Mesenchymal stem cell (in vitro differentiated cells and primary cell): ENCODE results near the gene FRY.

Experiments
- DNase-seq: peaks from one replicate; pipeline ENCODE4 v3.0.0-alpha.2; 2013
- H2AFZ ChIP-seq: one replicate; pipeline ENCODE4 v1.6.1; 2013; ENCODE audit warnings: low read depth, mild to moderate bottlenecking, control low read depth, inconsistent platforms, low read length, moderate library complexity
- H2AK5ac ChIP-seq: 2 replicates; pipeline ENCODE4 v1.6.1; 2013; ENCODE audit warnings: low read length, moderate library complexity, mild to moderate bottlenecking, inconsistent platforms; ENCODE audit not compliant: severe bottlenecking
- H2BK120ac ChIP-seq: one replicate; pipeline ENCODE4 v1.6.1; 2013; ENCODE audit warnings: low read depth, mild to moderate bottlenecking, inconsistent platforms, low read length, moderate library complexity
- H2BK12ac ChIP-seq, 2 experiments: one replicate each; pipeline ENCODE4 v1.6.1; 2013; ENCODE audit warnings: inconsistent platforms in 2 of 2, low read length in 2 of 2, mild to moderate bottlenecking in 2 of 2, moderate library complexity in 2 of 2, control low read depth in 1 of 2
- H2BK15ac ChIP-seq: one replicate; pipeline ENCODE4 v1.6.1; 2013; ENCODE audit warnings: mild to moderate bottlenecking, low read depth, inconsistent platforms; ENCODE audit not compliant: poor library complexity, severe bottlenecking
- H2BK5ac ChIP-seq: 2 replicates; pipeline ENCODE4 v1.6.1; 2013; ENCODE audit warnings: low read depth, mild to moderate bottlenecking, low read length, control low read depth, inconsistent platforms; ENCODE audit not compliant: poor library complexity, severe bottlenecking
- H3K14ac ChIP-seq, 2 experiments: one replicate each; pipeline ENCODE4 v1.6.1; 2013; ENCODE audit warnings: inconsistent platforms in 2 of 2, low read length in 2 of 2, control low read depth in 1 of 2, mild to moderate bottlenecking in 1 of 2, moderate library complexity in 1 of 2
- H3K18ac ChIP-seq, 2 experiments: one replicate each; pipeline ENCODE4 v1.6.1; 2013; ENCODE audit warnings: inconsistent platforms in 2 of 2, low read length in 2 of 2, control low read depth in 1 of 2, low read depth in 1 of 2, mild to moderate bottlenecking in 1 of 2
- H3K23ac ChIP-seq, 2 experiments: one replicate each; pipeline ENCODE4 v1.6.1; 2013; ENCODE audit warnings: inconsistent platforms in 2 of 2, low read length in 2 of 2, mild to moderate bottlenecking in 2 of 2, moderate library complexity in 2 of 2, control low read depth in 1 of 2
- H3K27ac ChIP-seq: 2 replicates; pipeline ENCODE4 v1.5.1; 2013; ENCODE audit warnings: mild to moderate bottlenecking, moderate library complexity, low read length, control low read depth, inconsistent platforms; ENCODE audit not compliant: poor library complexity, severe bottlenecking
- H3K27me3 ChIP-seq, 2 experiments: 2 replicates each; pipeline versions ENCODE4 v1.6.1 to v1.7.0; 2013; ENCODE audit warnings: low read length in 2 of 2, mild to moderate bottlenecking in 2 of 2, moderate library complexity in 2 of 2, control low read depth in 1 of 2, inconsistent platforms in 1 of 2; ENCODE audit not compliant: control insufficient read depth in 1 of 2, insufficient read depth in 1 of 2
- H3K36me3 ChIP-seq, 2 experiments: 2 replicates each; pipeline versions ENCODE4 v1.6.1 to v1.7.0; 2013; ENCODE audit warnings: low read length in 2 of 2, control low read depth in 1 of 2, inconsistent platforms in 1 of 2, low read depth in 1 of 2, mild to moderate bottlenecking in 1 of 2; ENCODE audit not compliant: insufficient read depth in 2 of 2, control insufficient read depth in 1 of 2
- H3K4ac ChIP-seq, 2 experiments: one replicate each; pipeline ENCODE4 v1.6.1; 2013; ENCODE audit warnings: inconsistent platforms in 2 of 2, low read length in 2 of 2, mild to moderate bottlenecking in 2 of 2, moderate library complexity in 2 of 2, control low read depth in 1 of 2, low read depth in 1 of 2
- H3K4me1 ChIP-seq: 2 replicates; pipeline ENCODE4 v1.6.1; 2013; ENCODE audit warnings: low read depth, low read length, control low read depth; ENCODE audit not compliant: control insufficient read depth, insufficient read depth
- H3K4me2 ChIP-seq: 2 replicates; pipeline ENCODE4 v1.6.1; 2013; ENCODE audit warnings: low read length, mild to moderate bottlenecking, inconsistent platforms; ENCODE audit not compliant: poor library complexity, severe bottlenecking
- H3K4me3 ChIP-seq, 2 experiments: 2 replicates each; pipeline versions ENCODE4 v1.5.1 to v1.7.0; 2013; ENCODE audit warnings: low read length in 2 of 2, mild to moderate bottlenecking in 2 of 2, control low read depth in 1 of 2, low read depth in 1 of 2; ENCODE audit not compliant: insufficient read depth in 1 of 2
- H3K79me1 ChIP-seq: replicated peaks from 2 replicates; pipeline ENCODE4 v1.6.1; 2013; ENCODE audit warnings: mild to moderate bottlenecking, control low read depth, low read length, inconsistent platforms; ENCODE audit not compliant: poor library complexity, severe bottlenecking
- H3K9ac ChIP-seq: 2 replicates; pipeline ENCODE4 v1.7.0; 2013; ENCODE audit warnings: mild to moderate bottlenecking, low read length, moderate library complexity
- H3K9me3 ChIP-seq: 2 replicates; pipeline ENCODE4 v1.7.0; 2013; ENCODE audit warnings: mild to moderate bottlenecking, low read length; ENCODE audit not compliant: control insufficient read depth
- H4K8ac ChIP-seq: one replicate; pipeline ENCODE4 v1.6.1; 2013; ENCODE audit warnings: inconsistent platforms, mild to moderate bottlenecking, low read length, moderate library complexity
- H4K91ac ChIP-seq: one replicate; pipeline ENCODE4 v1.6.1; 2013; ENCODE audit warnings: mild to moderate bottlenecking, low read length, inconsistent platforms
- whole genome bisulfite sequencing: methylation state at CpG from one replicate; pipeline ENCODE4 v1.1.7; 2013; ENCODE audit warnings: mixed read lengths; 5-methylcytosine and 5-hydroxymethylcytosine counted together

The FRY gene

GRCh38 chr13:32033744-32034143 lies 2.2 kb downstream of the FRY start:
- Histone ChIP-seq H3K18ac (no peak overlapping the region), H3K9me3 (no peaks in the 10 kb centered on the region), H3K14ac (no peak overlapping the region), H3K27ac (no peak overlapping the region), H4K8ac (no peak overlapping the region), H2AK5ac (no peak overlapping the region), H3K79me1 (no peaks in the 10 kb centered on the region), H3K4me2 (no peak overlapping the region), H3K4ac (no peak overlapping the region), H3K4me3 (no peak overlapping the region), H2BK12ac (no peak overlapping the region), H2BK5ac (no peak overlapping the region), H3K23ac (no peak overlapping the region), H3K9ac (no peak overlapping the region), H2AFZ (no peak overlapping the region), H2BK15ac (no peak overlapping the region), H3K4me1 (peaks cover 4% of the 10 kb centered on the region), H4K91ac (no peak overlapping the region), H3K36me3 (no peaks in the 10 kb centered on the region), H2BK120ac (no peak overlapping the region), H3K27me3 (no peaks in the 10 kb centered on the region)
- no peak for DNase-seq
- WGBS: 96% methylated on average over 3 of the region's 3 CpGs

- H3K4ac ChIP-seq: no peak overlapping the region
- H3K14ac ChIP-seq: no peak overlapping the region
- no peak overlapping the region for H4K91ac ChIP-seq
- H3K27me3 ChIP-seq: no peaks in the 10 kb centered on the region
- no peak overlapping the region for H2BK15ac ChIP-seq
- no peaks in the 10 kb centered on the region for H3K9me3 ChIP-seq
- H3K9ac ChIP-seq: no peak overlapping the region
- 100% methylated on average over 2 of the region's 2 CpGs for WGBS
- no peak for DNase-seq
- H3K79me1 ChIP-seq: no peaks in the 10 kb centered on the region
- no peak overlapping the region for H4K8ac ChIP-seq
- H2AFZ ChIP-seq: no peak overlapping the region
- H2BK5ac ChIP-seq: no peak overlapping the region
- no peak overlapping the region for H3K23ac ChIP-seq
- H3K4me2 ChIP-seq: no peak overlapping the region
- no peak overlapping the region for H2AK5ac ChIP-seq
- H3K4me1 ChIP-seq: peaks cover 4% of the 10 kb centered on the region
- no peak overlapping the region for H3K4me3 ChIP-seq
- H3K18ac ChIP-seq: no peak overlapping the region
- no peak overlapping the region for H2BK120ac ChIP-seq
- no peak overlapping the region for H2BK12ac ChIP-seq
- H3K36me3 ChIP-seq: no peaks in the 10 kb centered on the region
- no peak overlapping the region for H3K27ac ChIP-seq
These were observed 4.1 kb downstream of the FRY start for GRCh38 chr13:32035716-32036115.

- H2BK5ac ChIP-seq: no peak overlapping the region
- no peak overlapping the region for H3K14ac ChIP-seq
- no peaks in the 10 kb centered on the region for H3K36me3 ChIP-seq
- no peak overlapping the region for H2AK5ac ChIP-seq
- no peak overlapping the region for H2AFZ ChIP-seq
- H3K9me3 ChIP-seq: no peaks in the 10 kb centered on the region
- no peak overlapping the region for H3K4me2 ChIP-seq
- no peak overlapping the region for H3K4me3 ChIP-seq
- H2BK12ac ChIP-seq: no peak overlapping the region
- no peak overlapping the region for H3K9ac ChIP-seq
- 48% methylated on average over 3 of the region's 4 CpGs for whole genome bisulfite sequencing
- H3K79me1 ChIP-seq: no peaks in the 10 kb centered on the region
- no peak overlapping the region for H3K23ac ChIP-seq
- no peaks in the 10 kb centered on the region for H3K27me3 ChIP-seq
- no peak overlapping the region for H2BK120ac ChIP-seq
- no peak overlapping the region for H2BK15ac ChIP-seq
- DNase-seq: no peak
- H3K4me1 ChIP-seq: peaks cover 2% of the 10 kb centered on the region
- H3K4ac ChIP-seq: no peak overlapping the region
- no peak overlapping the region for H3K27ac ChIP-seq
- no peak overlapping the region for H3K18ac ChIP-seq
- no peak overlapping the region for H4K91ac ChIP-seq
- no peak overlapping the region for H4K8ac ChIP-seq
These were observed 4.6 kb downstream of the FRY start for GRCh38 chr13:32036126-32036695.

- DNase-seq: no peak
- Histone ChIP-seq H2BK12ac (no peak overlapping the region), H2AK5ac (no peak overlapping the region), H3K4me2 (no peak overlapping the region), H3K79me1 (no peaks in the 10 kb centered on the region), H2BK120ac (no peak overlapping the region), H3K23ac (no peak overlapping the region), H3K9ac (no peak overlapping the region), H3K9me3 (no peaks in the 10 kb centered on the region), H2BK5ac (no peak overlapping the region), H3K14ac (no peak overlapping the region), H4K91ac (no peak overlapping the region), H3K27me3 (no peaks in the 10 kb centered on the region), H3K4ac (no peak overlapping the region), H2AFZ (no peak overlapping the region), H3K4me3 (no peak overlapping the region), H4K8ac (no peak overlapping the region), H3K36me3 (no peaks in the 10 kb centered on the region), H2BK15ac (no peak overlapping the region), H3K18ac (no peak overlapping the region), H3K4me1 (no peaks in the 10 kb centered on the region), H3K27ac (no peak overlapping the region)
- 33% methylated on average over 1 of the region's 2 CpGs for WGBS
These were observed 5.2 kb downstream of the FRY start for GRCh38 chr13:32036757-32037156.
